Spleen (tissue), 7 donors: ENCODE results near the gene EFNA4.

ENCODE experiments used
- CTCF ChIP-seq, 11 experiments: fragments of 200-600 bp in 7 of 11; fragments of 450-650 bp in 4 of 11; sonication (generic) in 4 of 11; IDR thresholded peaks in 8 of 11; conservative IDR thresholded peaks in 3 of 11; 1 replicate in 7 of 11; 2 replicates in 4 of 11; pipeline versions ENCODE4 v1.4.0 to v1.8.0; 2016 to 2021; ENCODE audit warnings: antibody characterized with exemption in 11 of 11, inconsistent platforms in 4 of 11, mild to moderate bottlenecking in 1 of 11
- POLR2A ChIP-seq, 3 donors: fragments of 450-650 bp; IDR thresholded peaks; one replicate each; pipeline ENCODE4 v1.5.1; 2017; ENCODE audit warnings: antibody characterized with exemption in 3 of 3, mild to moderate bottlenecking in 1 of 3
- POLR2AphosphoS5 ChIP-seq, 3 donors: sonication (generic); formaldehyde crosslinking; IDR thresholded peaks; one replicate each; pipeline ENCODE4 v1.5.1; 2017; ENCODE audit warnings: antibody characterized with exemption in 3 of 3
- donor health status: DM: no; HTN: no; CAD: no; lungs with moderate emphysema.
- donor health status: DM: no; HTN: no; CAD: no.
- donor health status: DM: no; HTN: no; CAD: no.

GRCh38 chr1:155040358-155041093 lies 23.0 kb upstream of the EFNA4 start:
- no peak for TF ChIP-seq CTCF (IDR thresholded peaks at IDR 0.05 in 8 of 11, conservative IDR thresholded peaks at IDR 0.05 in 3 of 11)
- no peak for TF ChIP-seq POLR2A (IDR thresholded peaks at IDR 0.05)
- TF ChIP-seq POLR2AphosphoS5 (IDR thresholded peaks at IDR 0.05), result no peak
